ENCODE results near the gene PSG5.
"Not testable (repeated sequence)": the region's sequence is repeated elsewhere in the genome, so short reads cannot be mapped to it uniquely, and the experiment has no call there.

Gene PSG5

DNA sequence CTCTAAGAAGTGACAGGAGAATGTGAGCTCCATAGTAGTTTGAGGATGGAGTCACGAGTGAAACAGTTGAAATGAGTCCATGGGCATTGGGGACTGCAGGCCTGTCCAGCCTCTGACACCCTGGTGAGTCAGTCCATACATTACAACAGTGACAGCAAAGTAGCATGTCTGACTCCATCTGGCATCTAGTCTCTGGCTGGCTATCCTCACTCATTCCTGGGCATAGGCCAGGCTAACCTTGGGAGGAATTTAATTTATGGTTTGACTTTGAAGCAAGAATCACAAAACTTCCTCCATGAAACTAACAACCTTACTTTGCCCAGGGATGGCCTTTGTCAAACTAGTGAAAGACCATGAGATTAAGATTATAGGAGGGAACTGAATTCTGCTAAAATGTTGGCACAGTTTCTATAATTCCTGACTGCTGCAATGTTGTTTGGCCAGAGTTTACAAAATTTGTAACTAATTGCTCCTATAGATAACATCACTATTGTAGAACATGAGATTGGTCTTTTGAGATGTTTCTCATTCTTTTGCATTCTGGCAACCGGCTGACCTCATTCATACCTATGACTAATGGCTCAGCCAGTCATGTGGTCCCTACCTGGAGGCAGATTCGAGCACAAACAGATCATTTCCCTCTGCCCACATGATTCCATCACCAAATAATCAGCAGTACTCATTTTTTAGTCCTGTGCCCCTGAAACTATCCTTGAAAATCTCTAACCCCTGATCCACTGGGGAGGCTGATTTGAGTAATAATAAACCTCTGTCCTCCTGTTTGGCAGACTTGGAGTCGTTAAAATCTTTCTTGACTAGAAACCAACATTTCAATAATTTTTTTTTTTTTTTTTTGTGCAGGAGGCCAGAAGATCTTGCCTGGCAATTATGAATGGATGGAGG lies 4.2 kb downstream of the PSG5 start:
- not testable (repeated sequence) for DNase-seq

DNA sequence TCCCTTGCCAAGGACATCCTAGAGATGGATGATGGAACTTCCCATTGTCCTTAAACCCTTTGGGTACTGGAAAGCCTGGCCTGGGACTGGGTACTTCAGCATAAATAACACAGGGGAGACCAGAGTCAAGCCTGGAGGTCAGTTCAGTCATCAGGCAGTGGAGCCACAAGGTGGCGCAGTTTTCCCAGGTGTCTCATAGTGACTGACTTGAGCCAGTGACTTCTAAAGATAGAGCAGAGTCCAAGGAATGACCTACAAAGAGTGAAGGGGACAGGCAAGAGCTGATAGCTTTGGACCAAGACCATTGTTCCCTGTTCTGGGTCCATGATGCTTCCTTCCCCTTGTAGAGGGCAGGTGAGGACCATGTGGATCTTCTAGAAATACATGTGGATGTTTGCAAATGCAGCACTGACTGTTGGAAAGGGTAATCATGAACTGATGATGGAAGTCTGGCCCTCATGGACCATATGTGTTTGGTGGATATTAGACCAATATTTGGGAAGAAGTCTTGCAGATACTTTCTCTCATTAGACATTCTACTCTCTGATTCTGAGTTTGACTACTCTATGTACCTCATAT lies 6.7 kb downstream of the PSG5 start:
- not testable (repeated sequence) for DNase-seq

DNA sequence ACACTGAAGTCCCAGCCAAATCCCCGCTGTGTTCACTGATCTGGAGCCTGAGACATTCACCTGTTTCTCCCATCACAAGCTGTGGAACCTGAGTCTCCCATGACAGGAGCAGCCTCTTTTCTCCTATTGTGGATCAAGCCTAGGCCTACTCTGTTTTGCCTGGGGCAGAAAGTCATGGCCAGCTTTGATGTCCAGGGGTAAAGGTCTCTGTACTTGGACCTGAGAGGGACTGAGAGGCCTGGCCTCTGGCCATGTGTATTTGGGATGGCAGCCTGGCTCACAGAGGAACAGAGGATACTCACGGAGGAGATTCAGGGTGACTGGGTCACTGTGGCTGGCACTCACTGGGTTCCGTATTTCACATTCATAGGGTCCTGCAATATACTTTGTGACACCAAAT lies 7.8 kb downstream of the PSG5 start:
- DNase-seq, result not testable (repeated sequence)

DNA sequence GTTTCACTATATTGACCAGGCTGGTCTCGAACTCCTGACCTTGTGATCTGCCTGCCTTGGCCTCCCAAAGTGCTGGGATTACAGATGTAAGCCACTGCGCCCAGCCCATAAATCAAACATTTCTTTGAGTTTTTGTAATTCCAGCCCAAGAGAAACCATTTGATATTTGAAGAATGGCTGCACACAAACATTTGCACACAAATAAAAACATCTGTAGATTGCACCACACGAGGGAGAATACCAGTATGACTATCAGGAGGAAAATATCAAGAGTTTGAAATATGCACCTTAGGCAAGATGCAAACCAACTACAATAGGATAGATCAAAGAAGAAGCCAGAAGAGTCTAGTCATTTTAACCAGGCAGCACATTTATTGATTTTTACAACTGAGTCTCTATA lies 20.4 kb downstream of the PSG5 start:
- not testable (repeated sequence) for DNase-seq

DNA sequence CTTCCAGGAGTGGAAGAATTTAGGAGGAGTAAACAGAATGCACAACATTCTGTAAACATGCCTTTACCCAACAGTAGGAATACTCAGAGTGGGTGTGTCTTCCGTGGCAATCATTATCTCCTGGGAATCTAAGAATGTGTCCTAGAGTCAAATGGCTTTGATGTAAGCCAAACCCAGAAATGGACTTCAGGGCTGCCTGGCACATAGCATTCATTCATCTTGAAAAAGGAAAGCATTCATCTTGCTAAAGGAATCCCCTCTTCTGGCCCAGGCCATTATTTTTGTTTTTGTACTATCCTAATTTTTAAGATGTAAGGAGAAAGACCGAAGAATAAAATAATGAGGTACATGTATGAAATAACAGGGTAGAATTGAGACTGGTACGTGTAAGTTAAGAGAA lies 23.2 kb downstream of the PSG5 start:
- DNase-seq, result not testable (repeated sequence)

DNA sequence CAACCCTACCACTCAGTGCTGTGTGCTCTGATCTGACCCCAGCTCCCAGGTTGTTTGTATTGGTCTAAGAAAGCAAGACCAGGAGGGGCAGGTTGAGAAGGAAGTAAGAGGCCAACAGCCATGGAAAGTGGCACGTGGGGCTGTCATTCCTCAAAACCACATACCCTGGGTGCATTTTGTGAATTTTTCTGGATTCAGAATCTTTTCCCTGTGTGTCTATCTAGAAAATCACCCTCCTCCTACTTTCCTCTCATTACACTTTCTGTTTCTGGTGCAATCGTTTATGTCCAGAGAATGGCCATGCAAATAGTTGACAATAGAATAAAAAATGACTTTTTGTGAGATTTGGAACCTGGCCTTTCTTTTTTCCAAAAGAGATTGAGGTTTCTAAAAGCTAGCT lies 24.1 kb downstream of the PSG5 start:
- not testable (repeated sequence) for DNase-seq

DNA sequence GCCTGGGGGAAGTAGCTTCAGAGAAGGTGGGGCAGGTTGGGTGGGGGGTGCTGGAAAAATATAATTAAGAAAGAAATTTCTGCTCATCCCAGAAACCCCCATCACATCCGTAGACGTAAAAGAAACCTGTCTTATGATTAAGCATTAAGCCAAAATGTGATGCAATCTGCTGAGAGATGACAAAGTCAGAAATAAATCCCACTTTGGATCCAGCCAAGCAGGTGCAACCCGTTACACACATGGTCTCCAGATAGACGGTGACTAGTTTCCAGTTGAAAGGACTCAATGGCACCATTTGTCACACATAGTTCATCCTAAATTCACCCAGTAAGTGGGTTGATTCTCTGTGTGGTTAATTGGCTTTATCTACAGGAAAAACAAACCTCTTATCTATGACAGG lies 34.1 kb downstream of the PSG5 start:
- DNase-seq, result no peak

DNA sequence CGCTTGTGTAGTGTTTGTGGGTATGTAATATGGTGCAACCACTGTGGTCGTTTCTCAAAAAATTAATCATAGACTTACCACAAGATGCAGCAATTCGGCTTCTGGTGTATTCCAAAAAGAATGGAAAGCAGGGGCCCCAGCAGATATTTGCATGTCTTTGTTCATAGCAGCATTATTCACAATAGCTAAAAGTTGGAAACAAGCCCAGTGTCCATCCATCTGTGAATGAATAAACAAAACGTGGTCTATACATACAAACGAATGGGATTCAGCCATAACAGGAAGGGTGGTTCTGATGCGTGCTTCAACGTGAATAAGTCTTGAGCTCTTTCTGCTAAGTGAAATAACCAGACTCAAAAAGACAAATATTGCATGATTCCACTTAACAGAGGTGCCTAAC lies 36.5 kb downstream of the PSG5 start:
- DNase-seq, result not testable (repeated sequence)

DNA sequence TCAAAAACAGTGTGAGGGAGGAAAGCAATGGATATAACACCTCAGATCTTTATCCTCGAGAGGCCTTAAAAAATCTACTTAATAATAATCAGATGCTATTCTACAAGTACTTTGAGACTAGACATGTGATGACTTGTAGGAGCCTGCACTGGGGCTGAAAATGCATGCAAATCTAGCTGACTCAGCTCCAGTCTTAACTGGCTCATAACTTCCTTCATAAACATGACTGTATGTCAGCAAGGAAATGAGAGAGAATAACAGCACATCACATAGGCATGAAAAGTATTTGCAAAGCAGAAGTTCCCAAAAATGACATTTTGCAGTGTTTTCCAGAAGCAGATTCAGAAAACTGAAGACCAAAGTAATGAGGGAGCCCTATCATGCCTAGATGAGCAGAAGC lies 38.1 kb downstream of the PSG5 start:
- no peak for DNase-seq

DNA sequence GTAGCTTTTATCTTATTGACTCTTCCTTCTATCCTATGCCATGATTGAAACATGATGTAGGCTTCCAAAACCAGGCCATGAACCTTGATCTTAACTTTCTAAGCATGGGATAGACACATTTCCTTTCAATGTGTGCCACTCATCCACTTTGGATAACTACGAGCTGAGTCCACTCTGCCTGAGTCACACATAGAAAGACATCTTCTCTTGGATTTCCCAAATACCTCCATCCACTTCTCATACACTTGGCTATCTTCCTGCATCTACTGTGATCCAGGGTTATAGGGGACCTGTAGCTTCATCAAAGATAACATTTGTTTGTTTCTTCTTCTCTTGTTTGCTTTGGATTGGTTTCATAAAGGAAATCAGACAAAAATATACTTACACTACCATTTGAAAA lies 44.6 kb downstream of the PSG5 start:
- DNase-seq, result not testable (repeated sequence)

DNA sequence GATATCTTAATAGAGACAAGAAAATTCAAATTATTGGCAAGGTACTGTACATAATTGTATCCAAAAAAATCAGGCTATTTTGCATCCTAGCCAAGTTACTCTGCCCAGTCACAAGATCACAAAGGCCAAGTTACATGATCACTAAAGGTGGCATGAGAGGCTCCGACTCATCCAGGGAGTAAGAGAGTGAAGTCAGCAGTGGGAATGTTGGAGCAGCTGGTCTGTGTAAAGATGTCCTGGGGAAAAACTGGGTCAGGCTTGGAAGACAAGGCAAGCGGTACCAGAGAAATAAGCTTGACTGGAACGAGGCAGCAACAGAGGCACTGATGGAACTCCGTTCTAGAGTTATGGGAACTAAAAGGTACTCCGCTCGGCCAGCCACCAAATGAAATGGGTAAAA lies 53.6 kb downstream of the PSG5 start:
- no peak for DNase-seq

DNA sequence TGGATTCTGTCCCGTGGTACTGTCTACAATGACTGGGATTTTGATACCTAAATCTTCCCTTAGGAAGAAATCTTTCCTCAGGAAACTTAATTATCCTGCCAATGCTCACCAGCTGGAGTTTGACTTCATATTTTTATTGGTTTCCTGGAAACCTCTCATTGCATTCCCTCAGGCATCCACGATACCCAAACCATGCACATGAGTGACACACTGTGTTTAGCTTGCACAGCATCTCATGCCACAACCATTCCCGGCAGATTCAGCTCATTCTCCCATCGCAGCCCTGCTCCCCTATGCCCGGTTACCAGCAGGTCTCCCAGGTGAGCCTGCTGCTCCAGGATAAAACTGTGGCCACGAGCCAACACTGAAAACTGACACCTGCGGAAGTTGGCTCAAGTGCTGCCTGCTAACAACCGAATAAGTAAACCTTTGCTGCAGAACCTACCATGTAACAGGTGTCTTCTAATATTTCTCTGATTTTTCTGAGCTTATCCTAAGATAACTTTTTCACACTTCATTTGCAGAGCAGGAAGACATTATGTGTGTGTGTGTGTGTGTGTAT lies 55.0 kb downstream of the PSG5 start:
- DNase-seq, result not testable (repeated sequence)

DNA sequence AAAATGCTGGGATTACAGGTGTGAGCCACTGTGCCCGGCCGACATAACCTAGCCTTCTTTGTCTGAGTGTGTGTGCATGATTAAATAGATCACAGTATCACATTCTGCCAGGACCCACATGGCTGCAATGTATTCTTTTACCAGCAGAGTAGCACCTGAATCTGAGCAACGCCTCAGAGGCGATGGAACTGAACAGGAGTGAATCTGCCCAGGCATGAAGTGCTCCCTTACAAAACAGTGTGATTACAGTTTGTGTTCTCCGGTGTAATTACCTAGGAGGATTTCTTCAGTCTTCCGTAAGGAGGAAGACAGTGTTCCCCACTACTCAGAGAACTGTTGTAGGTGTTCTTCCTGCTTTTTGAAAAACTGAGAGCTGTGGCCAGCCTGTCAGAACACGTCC lies 57.1 kb downstream of the PSG5 start:
- DNase-seq, result not testable (repeated sequence)

DNA sequence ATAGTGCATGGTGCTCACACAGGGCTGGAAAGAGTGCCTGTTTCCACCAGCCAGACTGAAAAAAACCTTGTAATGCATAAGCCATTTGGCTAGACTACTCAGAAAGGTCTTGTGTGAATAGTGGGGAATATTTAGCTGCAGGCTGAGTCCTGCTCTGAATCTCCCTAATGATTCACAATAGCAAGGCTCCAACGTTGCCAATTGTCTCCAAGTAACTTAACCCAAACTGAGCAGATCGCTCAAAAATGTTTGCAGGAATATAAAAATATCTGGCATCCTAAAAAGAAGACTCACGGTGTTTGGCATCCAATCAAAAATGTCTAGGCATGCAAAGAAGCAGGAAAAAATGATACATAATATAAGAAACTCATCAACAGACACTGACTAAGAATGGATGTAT lies 59.0 kb downstream of the PSG5 start:
- not testable (repeated sequence) for DNase-seq

DNA sequence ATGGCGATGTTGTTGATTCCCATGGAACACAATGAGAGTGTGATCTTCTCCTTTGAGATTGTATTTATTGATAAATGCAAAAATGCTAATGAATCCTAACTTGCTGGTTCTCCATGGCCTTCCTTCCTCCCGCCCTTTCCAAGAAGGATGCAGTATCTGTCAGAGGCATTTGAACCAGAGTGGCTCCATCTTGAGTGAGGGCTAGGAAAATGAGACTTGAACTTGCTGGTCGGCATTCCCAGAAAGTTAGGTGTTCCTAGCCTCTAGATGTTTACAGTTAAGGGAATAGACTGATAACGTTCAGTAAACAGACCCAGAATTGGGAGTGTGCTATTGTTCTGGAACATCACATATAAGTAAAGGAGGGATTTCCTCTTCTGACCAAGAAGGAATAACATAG lies 59.6 kb downstream of the PSG5 start:
- no peak for DNase-seq

DNA sequence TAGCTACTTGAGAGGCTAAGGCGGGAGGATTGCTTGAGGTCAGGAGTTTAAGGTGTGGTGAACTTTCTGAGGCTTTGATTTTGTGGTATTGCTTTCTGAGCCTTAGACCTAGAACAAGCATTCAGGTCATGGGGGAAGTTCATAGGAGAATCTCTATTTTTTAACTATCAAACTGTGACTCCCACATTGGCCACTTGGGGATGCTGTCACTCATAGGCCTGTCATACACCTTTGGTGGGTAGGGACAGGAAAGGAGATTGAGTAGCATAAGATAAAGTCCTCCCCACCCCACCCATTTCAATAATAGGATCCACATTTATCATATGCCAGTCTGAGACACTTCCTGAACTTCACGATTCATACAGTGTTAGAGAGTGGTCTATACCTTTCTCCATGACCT lies 62.0 kb downstream of the PSG5 start:
- no peak for DNase-seq

DNA sequence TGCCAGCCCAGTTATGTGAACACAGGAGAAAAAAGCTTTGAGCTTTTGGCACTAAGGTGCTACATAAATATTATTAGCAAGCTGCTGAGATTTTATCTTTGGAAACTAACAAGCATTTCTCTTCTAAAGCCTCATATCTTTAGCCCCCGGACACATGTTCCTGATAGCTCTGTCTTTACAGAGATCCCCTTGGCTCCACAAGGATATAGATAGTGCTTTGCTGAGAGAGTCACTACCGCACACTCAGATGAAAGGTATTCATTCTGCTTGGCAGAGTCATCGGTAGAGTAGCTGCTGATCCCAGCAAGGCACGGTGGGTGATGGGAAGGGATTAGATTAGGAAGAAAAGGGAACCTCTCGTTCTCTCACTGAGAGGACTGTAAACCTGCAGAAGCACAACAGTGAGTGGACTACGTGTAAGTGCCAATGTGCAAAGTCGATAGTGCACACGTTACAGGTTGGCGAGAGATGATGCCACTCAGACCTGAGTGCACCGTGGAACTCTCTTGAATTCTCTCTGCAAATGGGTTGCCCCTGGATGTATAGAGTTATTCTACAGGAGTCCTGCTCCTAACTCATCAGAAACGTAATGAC lies 65.8 kb downstream of the PSG5 start:
- DNase-seq, result not testable (repeated sequence)

DNA sequence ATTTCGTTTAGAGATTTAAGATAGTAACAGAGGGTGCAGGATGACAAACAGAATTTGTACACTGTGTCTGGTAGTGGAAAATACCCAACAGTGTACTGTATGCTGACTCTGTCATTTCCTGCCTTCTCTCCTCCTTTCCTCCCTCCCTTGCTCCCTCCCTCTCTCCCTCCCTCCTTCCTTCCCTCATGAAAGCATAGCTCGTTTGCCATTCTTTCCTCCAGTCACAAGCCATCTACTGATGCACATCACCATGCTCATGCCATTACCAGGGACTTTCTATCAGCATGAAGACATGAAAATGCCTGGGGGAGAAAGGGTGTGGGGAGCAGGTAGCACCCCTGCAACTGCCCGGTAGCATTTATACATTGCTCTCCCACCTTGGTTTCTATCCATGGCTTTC lies 66.8 kb downstream of the PSG5 start:
- DNase-seq, result not testable (repeated sequence)
